GM12875 (cell line): ENCODE measurements around the gene TP53I11.

ENCODE experiments used
- H3K4me3 ChIP-seq: one replicate; pipeline ENCODE4 v1.5.1; 2011; ENCODE audit warnings: low read depth, low read length, control low read depth
- TF ChIP-seq, protein P1 (sequence below): IDR thresholded peaks from 2 replicates; pipeline ENCODE4 v1.5.1; 2011; ENCODE audit warnings: low read depth, mild to moderate bottlenecking, control low read depth, inconsistent platforms, low read length, moderate library complexity, borderline replicate concordance; ENCODE audit not compliant: insufficient read depth

TP53I11 gene

DNA sequence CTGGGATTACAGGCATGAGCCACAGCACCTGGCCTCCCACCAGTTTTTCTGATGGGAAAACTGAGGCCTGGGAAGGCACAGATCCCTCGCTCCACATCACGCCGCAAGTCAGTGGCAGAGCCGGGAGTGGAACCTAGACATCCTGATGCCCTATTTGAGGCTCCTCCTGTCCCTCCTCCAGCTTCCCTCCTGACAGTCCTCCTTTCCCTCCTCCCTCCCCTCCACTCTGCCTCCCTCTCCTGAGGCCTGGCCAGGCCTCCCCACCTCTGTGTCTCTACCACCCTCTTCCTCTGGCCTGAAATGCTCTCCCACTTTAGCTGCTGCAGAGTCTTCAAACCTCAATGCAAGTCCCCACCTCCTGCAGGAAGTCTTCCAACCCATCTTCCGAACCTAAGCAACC, 13.3 kb upstream of the TP53I11 start:
- TF ChIP-seq, protein P1, sequence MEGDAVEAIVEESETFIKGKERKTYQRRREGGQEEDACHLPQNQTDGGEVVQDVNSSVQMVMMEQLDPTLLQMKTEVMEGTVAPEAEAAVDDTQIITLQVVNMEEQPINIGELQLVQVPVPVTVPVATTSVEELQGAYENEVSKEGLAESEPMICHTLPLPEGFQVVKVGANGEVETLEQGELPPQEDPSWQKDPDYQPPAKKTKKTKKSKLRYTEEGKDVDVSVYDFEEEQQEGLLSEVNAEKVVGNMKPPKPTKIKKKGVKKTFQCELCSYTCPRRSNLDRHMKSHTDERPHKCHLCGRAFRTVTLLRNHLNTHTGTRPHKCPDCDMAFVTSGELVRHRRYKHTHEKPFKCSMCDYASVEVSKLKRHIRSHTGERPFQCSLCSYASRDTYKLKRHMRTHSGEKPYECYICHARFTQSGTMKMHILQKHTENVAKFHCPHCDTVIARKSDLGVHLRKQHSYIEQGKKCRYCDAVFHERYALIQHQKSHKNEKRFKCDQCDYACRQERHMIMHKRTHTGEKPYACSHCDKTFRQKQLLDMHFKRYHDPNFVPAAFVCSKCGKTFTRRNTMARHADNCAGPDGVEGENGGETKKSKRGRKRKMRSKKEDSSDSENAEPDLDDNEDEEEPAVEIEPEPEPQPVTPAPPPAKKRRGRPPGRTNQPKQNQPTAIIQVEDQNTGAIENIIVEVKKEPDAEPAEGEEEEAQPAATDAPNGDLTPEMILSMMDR: no peak

DNA sequence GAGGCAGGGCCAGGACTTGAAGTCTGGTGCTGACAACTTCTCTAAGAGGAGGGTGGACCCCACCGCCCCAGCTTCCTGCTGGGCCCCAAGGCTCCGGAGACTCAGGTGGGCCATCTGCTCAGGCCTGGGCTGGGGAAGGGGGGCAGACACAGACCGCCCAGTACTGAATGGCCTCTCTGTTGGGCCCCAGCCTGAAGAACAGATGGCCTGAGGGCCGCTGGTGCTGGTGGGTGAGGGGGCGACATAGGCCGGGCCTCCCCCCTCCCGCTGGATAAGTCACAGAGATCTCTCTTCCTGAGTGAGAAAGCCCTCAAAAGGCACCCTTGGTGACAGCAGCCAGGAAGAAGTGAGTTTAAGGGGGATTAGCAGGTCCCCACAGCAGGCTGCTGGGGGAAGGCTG, 12.5 kb upstream of the TP53I11 start:
- TF ChIP-seq, protein P1: no peak
- no peak overlapping the region for H3K4me3 ChIP-seq

More for the DNA sequence above, 13.3 kb upstream of the TP53I11 start:
- no peak overlapping the region for H3K4me3 ChIP-seq

DNA sequence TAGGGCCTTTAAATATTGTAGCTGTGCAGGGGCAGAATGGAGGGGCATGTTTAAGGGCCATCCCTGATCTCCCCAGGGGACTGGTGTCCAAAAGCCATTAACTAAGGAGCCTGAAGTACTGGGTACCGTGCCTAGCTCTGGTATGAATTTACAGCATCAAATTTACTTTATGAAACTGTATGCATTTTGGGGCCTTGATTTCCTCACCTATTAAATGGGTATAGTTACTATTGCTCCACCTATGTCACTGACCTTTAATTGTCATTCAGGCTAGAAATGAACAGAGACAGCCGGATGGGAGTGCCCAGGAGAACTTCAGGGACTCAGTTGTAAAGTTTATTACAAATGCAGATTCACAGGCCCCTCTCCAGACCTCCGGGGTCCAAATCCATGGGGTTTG, 11.8 kb upstream of the TP53I11 start:
- TF ChIP-seq, protein P1: no peak
- H3K4me3 ChIP-seq: no peak overlapping the region

DNA sequence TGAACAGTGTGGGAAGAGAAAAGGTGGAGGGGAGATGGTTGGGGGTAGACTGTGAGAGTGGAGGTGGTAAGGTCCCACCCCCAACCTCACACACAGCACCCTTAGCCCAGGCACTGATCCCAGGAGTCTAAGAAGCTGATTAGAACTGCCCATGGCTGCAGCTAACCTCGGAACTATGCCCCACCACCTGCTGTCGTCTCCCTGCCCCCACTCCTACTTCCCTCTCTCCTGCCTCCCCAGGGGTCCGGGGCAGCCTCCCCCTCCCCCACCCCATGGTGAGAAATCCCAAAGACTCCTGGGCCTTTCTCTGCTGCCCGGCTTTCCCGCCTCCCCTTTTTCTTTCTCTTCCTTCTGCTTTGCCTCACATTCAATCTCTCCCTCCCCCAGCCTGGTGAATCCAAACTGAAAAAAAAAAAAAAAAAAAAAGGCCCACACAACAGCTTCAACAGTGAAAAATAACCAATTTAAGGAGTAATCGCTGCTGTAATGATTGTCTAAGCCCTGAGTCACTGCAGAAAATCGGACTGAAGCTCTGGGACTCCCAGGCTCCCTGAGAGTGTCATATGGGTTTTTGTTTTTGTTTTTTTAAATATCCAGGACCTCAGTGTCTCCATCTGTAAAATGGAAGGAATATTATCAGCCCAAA, 9.6 kb upstream of the TP53I11 start:
- TF ChIP-seq, protein P1: no peak
- no peak overlapping the region for H3K4me3 ChIP-seq

DNA sequence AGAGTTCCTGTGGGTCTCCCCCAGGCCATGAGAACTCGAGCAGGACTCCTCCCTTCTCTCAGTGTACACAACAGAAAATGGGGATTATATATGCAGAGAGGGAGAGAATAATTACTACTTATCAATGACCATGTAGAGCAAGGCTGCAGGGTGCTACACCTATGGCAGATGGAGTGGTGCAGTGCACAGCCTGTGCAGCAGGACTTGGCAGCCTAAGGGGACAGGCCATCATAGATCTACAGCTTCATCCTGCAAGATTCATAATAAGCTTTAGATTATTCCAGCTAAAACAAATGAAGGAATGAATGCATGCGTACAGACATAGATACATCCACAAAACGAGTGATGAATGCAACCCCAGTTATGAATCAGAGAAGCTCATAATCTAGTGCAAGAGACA, 8.4 kb upstream of the TP53I11 start:
- TF ChIP-seq, protein P1: no peak
- H3K4me3 ChIP-seq: no peak overlapping the region

DNA sequence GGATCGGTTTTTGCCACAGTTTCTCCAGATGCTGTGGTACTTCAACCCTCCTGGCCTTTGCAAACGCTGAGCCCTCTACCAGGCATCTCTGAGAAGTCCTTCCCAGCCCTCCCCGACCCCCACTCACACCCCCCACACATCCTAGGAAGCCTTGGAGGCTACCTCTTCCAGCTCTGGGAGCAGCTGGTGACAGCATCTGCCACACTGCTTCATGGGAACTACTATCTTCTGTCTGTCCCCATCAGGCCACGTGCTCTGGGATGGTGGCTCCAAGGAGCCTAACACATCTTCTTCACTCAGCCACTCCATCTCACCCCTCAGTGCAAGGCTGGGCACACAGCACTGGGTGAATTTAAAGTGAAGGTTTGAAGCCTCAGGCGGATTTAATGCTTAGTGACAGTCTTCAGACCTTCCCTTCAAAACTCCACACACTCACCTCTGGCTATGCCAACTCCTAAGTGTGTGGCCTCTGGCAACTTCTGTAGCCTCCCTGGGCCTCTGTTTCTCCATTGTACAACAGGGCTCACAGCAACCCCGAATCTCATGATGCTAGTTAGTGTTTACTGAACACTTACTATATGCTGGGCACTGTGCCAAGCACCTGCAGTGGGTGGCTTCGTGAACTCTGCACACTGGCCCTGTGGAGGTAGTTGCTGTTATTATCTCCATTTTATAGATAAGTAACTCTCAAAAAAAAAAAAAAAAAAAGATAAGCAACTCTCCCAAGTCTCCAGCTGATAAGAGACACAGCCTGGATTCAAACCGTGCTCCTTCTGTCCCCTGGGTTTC, 7.3 kb upstream of the TP53I11 start:
- TF ChIP-seq, protein P1: no peak
- H3K4me3 ChIP-seq: no peak overlapping the region

DNA sequence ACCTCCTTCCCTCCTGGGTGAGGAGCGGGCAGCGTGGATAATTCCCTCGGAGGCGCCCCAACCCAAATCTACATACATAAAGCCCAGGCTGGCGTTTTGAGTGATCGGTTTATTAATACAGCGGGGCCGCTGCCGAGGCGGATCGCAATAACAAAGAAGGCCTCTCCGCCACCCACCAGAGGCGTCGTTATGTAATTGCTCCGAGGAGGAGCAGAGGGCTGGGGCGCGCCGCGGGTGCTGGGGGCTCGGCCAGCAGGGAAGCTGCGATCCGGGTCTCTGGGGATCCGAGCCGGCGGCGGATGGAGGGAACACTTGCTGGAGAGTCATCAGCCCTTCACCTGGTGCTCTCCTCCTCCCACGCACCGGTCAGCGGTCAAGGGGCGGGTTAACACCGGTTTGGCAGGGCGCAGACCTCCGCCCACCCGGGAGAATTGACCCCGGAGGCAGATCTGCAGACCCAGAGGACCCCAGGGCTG, 6.4 kb upstream of the TP53I11 start:
- no peak overlapping the region for H3K4me3 ChIP-seq
- TF ChIP-seq, protein P1: no peak
